ENCODE data around the gene IRX4.
"Not testable (repeated sequence)": the region's sequence is repeated elsewhere in the genome, so short reads cannot be mapped to it uniquely, and the experiment has no call there.

The IRX4 gene

GRCh38 chr5:1855075-1855474 lies 27.6 kb downstream of the IRX4 start:
- no peak for DNase-seq

GRCh38 chr5:1853531-1853930 lies 29.2 kb downstream of the IRX4 start:
- no peak for DNase-seq

GRCh38 chr5:1852324-1852947 lies 30.3 kb downstream of the IRX4 start:
- DNase-seq = no peak

- no peak for DNase-seq
These were observed 31.3 kb downstream of the IRX4 start for GRCh38 chr5:1851290-1851934.

GRCh38 chr5:1850324-1851154 lies 32.2 kb downstream of the IRX4 start:
- DNase-seq = no peak

- no peak for DNase-seq
These were observed 35.1 kb downstream of the IRX4 start for GRCh38 chr5:1847611-1848010.

- no peak for DNase-seq
These were observed 35.7 kb downstream of the IRX4 start for GRCh38 chr5:1847056-1847455.

- no peak for DNase-seq
These were observed 36.1 kb downstream of the IRX4 start for GRCh38 chr5:1846583-1846982.

GRCh38 chr5:1845696-1846095 lies 37.0 kb downstream of the IRX4 start:
- no peak for DNase-seq

GRCh38 chr5:1844708-1845436 lies 37.9 kb downstream of the IRX4 start:
- DNase-seq = no peak

GRCh38 chr5:1843761-1844160 lies 39.0 kb downstream of the IRX4 start:
- not testable (repeated sequence) for DNase-seq

- no peak for DNase-seq
These were observed 40.5 kb downstream of the IRX4 start for GRCh38 chr5:1842004-1842819.

GRCh38 chr5:1840741-1841521 lies 41.8 kb downstream of the IRX4 start:
- no peak for DNase-seq

- DNase-seq = no peak
These were observed 42.6 kb downstream of the IRX4 start for GRCh38 chr5:1840071-1840547.

GRCh38 chr5:1838013-1838412 lies 44.7 kb downstream of the IRX4 start:
- no peak for DNase-seq

GRCh38 chr5:1836891-1837880 lies 45.5 kb downstream of the IRX4 start:
- no peak for DNase-seq

- no peak for DNase-seq
These were observed 46.4 kb downstream of the IRX4 start for GRCh38 chr5:1836176-1836890.

- no peak for DNase-seq
These were observed 47.3 kb downstream of the IRX4 start for GRCh38 chr5:1835431-1835830.

GRCh38 chr5:1834721-1835429 lies 47.9 kb downstream of the IRX4 start:
- no peak for DNase-seq
